HepG2 (cell line): ENCODE results near the gene ALCAM. TPM values are rescaled to one million over a fixed set of nuclear protein-coding genes. Genes with fewer than 3 reads are reported as not detected.

ENCODE experiments used
- NFAT5 ChIP-seq: sonication (generic); formaldehyde crosslinking; IDR thresholded peaks from 2 replicates; pipeline ENCODE4 v1.4.0; 2020; ENCODE audit warnings: missing genetic modification reagents
- ZNF318 ChIP-seq: sonication (generic); formaldehyde crosslinking; IDR thresholded peaks from 2 replicates; pipeline ENCODE4 v1.4.0; 2020; ENCODE audit warnings: mild to moderate bottlenecking, missing genetic modification reagents
- polyA plus RNA-seq, 8 experiments: library from polyadenylated mRNA; depleted of rRNA in 3 of 8; stranded (reverse) in 7 of 8; unstranded in 1 of 8; fragments of >200 nt; fragmentation: Illumina TruSeq in 4 of 8; extraction: Trizol in 4 of 8; gene quantifications; 2 replicates each; pipeline versions ENCODE4 v1.2.1 to v1.2.3, GENCODE V29; 2011 to 2016; ENCODE audit warnings: low read depth in 4 of 8, missing spikeins in 1 of 8, mixed read lengths in 1 of 8; ENCODE audit not compliant: insufficient read depth in 1 of 8
- total RNA-seq, 5 experiments: library from RNA; depleted of rRNA; stranded (reverse); fragments of >200 nt; fragmentation: Illumina TruSeq; extraction: Trizol; gene quantifications; 2 replicates each; pipeline ENCODE4 v1.2.3, GENCODE V29; 2016; ENCODE audit warnings: low read depth in 1 of 5

The ALCAM gene
- total and polyA plus RNA-seq, 2 of the 13 experiments (the other 11 are each of a cell fraction or from before 2014, with no cell fraction given), result 26.0 to 33.1 TPM

DNA sequence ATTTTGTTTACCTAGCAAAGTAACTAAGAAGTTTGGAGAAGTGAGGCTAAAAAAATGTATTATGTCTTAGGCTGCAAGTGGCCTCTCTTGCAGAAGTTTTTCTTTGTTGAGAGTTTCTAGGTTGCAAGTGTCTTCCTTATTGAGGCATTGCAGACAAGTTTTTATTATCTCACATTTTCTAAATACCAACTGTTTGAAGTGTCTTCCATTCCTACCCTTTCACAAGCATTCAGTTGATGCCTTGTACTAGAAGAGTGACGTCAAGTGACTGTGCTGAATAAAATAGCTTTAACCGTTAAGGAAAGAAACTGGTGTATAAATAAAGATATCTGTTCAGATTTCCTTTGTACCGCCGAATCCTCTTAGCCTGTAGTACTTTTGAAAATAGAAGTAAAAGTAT lies 123.3 kb downstream of the ALCAM start (continued):
- TF ChIP-seq ZNF318 (no peak), NFAT5 (CRISPR knock-in tag) (no peak)
